Stimulated activated CD4-positive, alpha-beta T cell treated with anti-CD3 and anti-CD28 coated beads, TNF-alpha, amount 100 ng/mL, for 4 hours (primary cell): ENCODE measurements around the gene IRGQ.
"Not testable (repeated sequence)": the region's sequence is repeated elsewhere in the genome, so short reads cannot be mapped to it uniquely, and the experiment has no call there.

ENCODE experiments used
- DNase-seq, 3 experiments: peaks; one replicate each; pipeline ENCODE4 v3.0.0-alpha.2; 2020; ENCODE audit warnings: low read depth in 3 of 3

The IRGQ gene

GRCh38 chr19:43599635-43600295, 3.8 kb upstream of the IRGQ start:
- DNase-seq = no peak

- no peak for DNase-seq
Measured at GRCh38 chr19:43598445-43599240, 2.7 kb upstream of the IRGQ start.

GRCh38 chr19:43597876-43598275, 1.9 kb upstream of the IRGQ start:
- no peak for DNase-seq

- DNase-seq = no peak
Measured at GRCh38 chr19:43596842-43597461, 1.0 kb upstream of the IRGQ start.

GRCh38 chr19:43595605-43595998, 332 bp downstream of the IRGQ start:
- no peak for DNase-seq

GRCh38 chr19:43594710-43595604, 977 bp downstream of the IRGQ start:
- peak; percentile 49 to 53 (median 50) for DNase-seq

- DNase-seq = no peak
Measured at GRCh38 chr19:43594081-43594697, 1.7 kb downstream of the IRGQ start.

- DNase-seq = no peak
Measured at GRCh38 chr19:43592800-43593350, 3.1 kb downstream of the IRGQ start.

- no peak for DNase-seq
Measured at GRCh38 chr19:43591904-43592772, 3.8 kb downstream of the IRGQ start.

- DNase-seq = no peak
Measured at GRCh38 chr19:43589678-43590077, 6.3 kb downstream of the IRGQ start.

- DNase-seq = no peak
Measured at GRCh38 chr19:43589277-43589676, 6.7 kb downstream of the IRGQ start.

- not testable (repeated sequence) for DNase-seq
Measured at GRCh38 chr19:43587029-43587428, 8.9 kb downstream of the IRGQ start.

GRCh38 chr19:43586346-43586745, 9.6 kb downstream of the IRGQ start:
- no peak for DNase-seq

- no peak for DNase-seq
Measured at GRCh38 chr19:43584484-43584883, 11.4 kb downstream of the IRGQ start.

- DNase-seq = no peak
Measured at GRCh38 chr19:43582495-43582894, 13.4 kb downstream of the IRGQ start.

- DNase-seq = no peak
Measured at GRCh38 chr19:43581467-43581866, 14.5 kb downstream of the IRGQ start.

GRCh38 chr19:43578787-43579186, 17.1 kb downstream of the IRGQ start:
- DNase-seq = no peak

GRCh38 chr19:43575955-43576878, 19.7 kb downstream of the IRGQ start:
- DNase-seq = no peak
